ENCODE data around the gene MAML2. TPM values are rescaled to one million over a fixed set of nuclear protein-coding genes. Genes with fewer than 3 reads are reported as not detected.

Gene MAML2
- total RNA-seq, 1 experiment from 2014 or later, result 2.7 TPM

DNA sequence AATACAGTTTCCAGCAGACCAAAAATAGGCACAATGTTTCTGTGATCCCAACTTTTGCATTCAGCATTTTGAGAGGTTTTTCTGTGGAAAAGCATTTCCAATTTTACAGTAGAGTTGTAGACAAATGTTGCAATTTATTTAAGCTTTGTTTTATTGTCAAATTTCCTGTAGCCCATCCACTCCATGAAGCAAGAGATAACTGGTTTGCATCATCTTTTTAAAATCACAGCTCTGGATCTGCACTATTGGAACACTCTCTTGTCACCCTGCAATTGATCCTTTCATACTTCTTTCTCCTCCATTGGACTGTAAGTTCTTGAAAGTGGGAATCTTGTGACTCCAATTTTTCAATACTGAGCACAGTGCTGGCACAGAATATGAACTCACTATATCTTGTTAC is 86.0 kb downstream of the MAML2 start:
- H3K23me2 ChIP-seq (ENCODE audit: insufficient read length, low read depth, low read length, poor library complexity, severe bottlenecking), result no peaks in the 10 kb centered on the region
- H3K9me3 Mint-ChIP-seq, result no peaks in the 10 kb centered on the region
- H3K27me3 ChIP-seq (ENCODE audit: insufficient read depth, low read length), result no peaks in the 10 kb centered on the region
- no peak overlapping the region for H3K14ac ChIP-seq (ENCODE audit: insufficient read depth, low read length)
- H3K23ac ChIP-seq (ENCODE audit: insufficient read length, low read depth, low read length), result no peak overlapping the region
- H2BK12ac ChIP-seq (ENCODE audit: insufficient read length, low read depth, low read length), result no peak overlapping the region
- H3K4me2 ChIP-seq (ENCODE audit: insufficient read depth, insufficient read length, low read length), result no peak overlapping the region
- H4K91ac ChIP-seq (ENCODE audit: insufficient read length, low read depth, low read length), result no peak overlapping the region
- no peak overlapping the region for H3K4ac ChIP-seq (ENCODE audit: low read depth, low read length)
- H3K4me1 ChIP-seq (ENCODE audit: insufficient read depth, low read length), result peaks cover 2% of the 10 kb centered on the region; the same call in 1 of the 2 replicates
- DNase-seq, result no peak
- H2AK5ac ChIP-seq (ENCODE audit: insufficient read length, low read length), result no peak overlapping the region
- H3K18ac ChIP-seq (ENCODE audit: insufficient read length, low read depth, low read length), result no peak overlapping the region
- no peaks in the 10 kb centered on the region for H3K79me2 ChIP-seq (ENCODE audit: insufficient read depth, low read length)
- no peaks in the 10 kb centered on the region for H3K36me3 Mint-ChIP-seq (ENCODE audit: insufficient read depth in 1 of 3, low read depth in 3 of 3)
- H3T11ph ChIP-seq (ENCODE audit: low read length), result no peak overlapping the region
- no peak overlapping the region for H2BK15ac ChIP-seq (ENCODE audit: low read depth, low read length)
- H3K27me3 Mint-ChIP-seq (ENCODE audit: low read depth), result no peaks in the 10 kb centered on the region
- TF ChIP-seq, protein P1, sequence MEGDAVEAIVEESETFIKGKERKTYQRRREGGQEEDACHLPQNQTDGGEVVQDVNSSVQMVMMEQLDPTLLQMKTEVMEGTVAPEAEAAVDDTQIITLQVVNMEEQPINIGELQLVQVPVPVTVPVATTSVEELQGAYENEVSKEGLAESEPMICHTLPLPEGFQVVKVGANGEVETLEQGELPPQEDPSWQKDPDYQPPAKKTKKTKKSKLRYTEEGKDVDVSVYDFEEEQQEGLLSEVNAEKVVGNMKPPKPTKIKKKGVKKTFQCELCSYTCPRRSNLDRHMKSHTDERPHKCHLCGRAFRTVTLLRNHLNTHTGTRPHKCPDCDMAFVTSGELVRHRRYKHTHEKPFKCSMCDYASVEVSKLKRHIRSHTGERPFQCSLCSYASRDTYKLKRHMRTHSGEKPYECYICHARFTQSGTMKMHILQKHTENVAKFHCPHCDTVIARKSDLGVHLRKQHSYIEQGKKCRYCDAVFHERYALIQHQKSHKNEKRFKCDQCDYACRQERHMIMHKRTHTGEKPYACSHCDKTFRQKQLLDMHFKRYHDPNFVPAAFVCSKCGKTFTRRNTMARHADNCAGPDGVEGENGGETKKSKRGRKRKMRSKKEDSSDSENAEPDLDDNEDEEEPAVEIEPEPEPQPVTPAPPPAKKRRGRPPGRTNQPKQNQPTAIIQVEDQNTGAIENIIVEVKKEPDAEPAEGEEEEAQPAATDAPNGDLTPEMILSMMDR (conservative IDR thresholded peaks at IDR 0.05), result no peak
- no peak overlapping the region for H3K9ac ChIP-seq (ENCODE audit: extremely low read depth, insufficient read length, low read length)
- no peak overlapping the region for H3K56ac ChIP-seq (ENCODE audit: insufficient read length, low read depth, low read length)
- no peak overlapping the region for H2AFZ ChIP-seq (ENCODE audit: low read length)
- H4K5ac ChIP-seq (ENCODE audit: insufficient read length, low read depth, low read length), result no peak overlapping the region
- no peak overlapping the region for H2BK120ac ChIP-seq (ENCODE audit: low read depth, low read length, poor library complexity, severe bottlenecking)
- peaks cover 20 to 27% of the 10 kb centered on the region in 2 experiments for H3K4me1 Mint-ChIP-seq
- no peak overlapping the region for H2BK20ac ChIP-seq (ENCODE audit: low read depth, low read length, poor library complexity, severe bottlenecking)
- no peaks in the 10 kb centered on the region for H4K20me1 ChIP-seq (ENCODE audit: control insufficient read depth, insufficient read depth, insufficient read length)
- H3K27ac ChIP-seq (ENCODE audit: insufficient read length, low read depth, low read length), result no peak overlapping the region
- no peaks in the 10 kb centered on the region for H3K79me1 ChIP-seq (ENCODE audit: insufficient read depth, low read depth, low read length, poor library complexity, severe bottlenecking)
- no peaks in the 10 kb centered on the region for H3K9me3 ChIP-seq (ENCODE audit: control insufficient read depth, low read depth, low read length)
- H4K8ac ChIP-seq (replicated peaks; ENCODE audit: insufficient read length, low read depth, low read length), result no peak overlapping the region
- H3K4me3 Mint-ChIP-seq, result no peak overlapping the region
- no peak overlapping the region for H2BK5ac ChIP-seq (ENCODE audit: insufficient read length, low read length)
- H3K27ac Mint-ChIP-seq, result no peak overlapping the region
